ENCODE results near the gene PRDM16. TPM values are rescaled to one million over a fixed set of nuclear protein-coding genes. Genes with fewer than 3 reads are reported as not detected.
A peak's percentile ranks its signal among the peaks of the same experiment; 100 is the strongest.

PRDM16 gene
- total and polyA plus RNA-seq, 2 of the 13 experiments (the other 11 are each of a cell fraction or from before 2014, with no cell fraction given): 0.15 to 0.81 TPM

- TF ChIP-seq ZNF687 (CRISPR knock-in tag; IDR thresholded peaks at IDR 0.05) (peak; percentile 92), ZSCAN25 (CRISPR knock-in tag; IDR thresholded peaks at IDR 0.05) (no peak), BCLAF1 (IDR thresholded peaks at IDR 0.05) (no peak), MED1 (CRISPR knock-in tag; IDR thresholded peaks at IDR 0.05) (peak; percentile 45; the same call in 1 of the 2 replicates), ZNF569 (CRISPR knock-in tag; IDR thresholded peaks at IDR 0.05; ENCODE audit: borderline replicate concordance) (no peak), ZNF841 (CRISPR knock-in tag; IDR thresholded peaks at IDR 0.05; ENCODE audit: borderline replicate concordance) (no peak), ZNF720 (CRISPR knock-in tag; IDR thresholded peaks at IDR 0.05) (no peak), ZSCAN22 (CRISPR knock-in tag; IDR thresholded peaks at IDR 0.05) (no peak; the same call in 1 of the 2 replicates), TMF1 (CRISPR knock-in tag; IDR thresholded peaks at IDR 0.05; ENCODE audit: low read depth) (no peak), CAMTA2 (CRISPR knock-in tag; IDR thresholded peaks at IDR 0.05; ENCODE audit: borderline replicate concordance) (no peak), GZF1 (CRISPR knock-in tag; IDR thresholded peaks at IDR 0.05) (no peak), HNRNPL (IDR thresholded peaks at IDR 0.05; ENCODE audit: low read depth, low read length) (peak; percentile 83), JUN (CRISPR knock-in tag; IDR thresholded peaks at IDR 0.05) (no peak), TOE1 (CRISPR knock-in tag; IDR thresholded peaks at IDR 0.05) (no peak), ZNF670 (CRISPR knock-in tag; IDR thresholded peaks at IDR 0.05; ENCODE audit: borderline replicate concordance) (no peak), ZBTB20 (CRISPR knock-in tag; IDR thresholded peaks at IDR 0.05; ENCODE audit: borderline replicate concordance, low read depth) (no peak), ZFP37 (CRISPR knock-in tag; IDR thresholded peaks at IDR 0.05; ENCODE audit: borderline replicate concordance) (no peak)
- TF ChIP-seq, protein P1, sequence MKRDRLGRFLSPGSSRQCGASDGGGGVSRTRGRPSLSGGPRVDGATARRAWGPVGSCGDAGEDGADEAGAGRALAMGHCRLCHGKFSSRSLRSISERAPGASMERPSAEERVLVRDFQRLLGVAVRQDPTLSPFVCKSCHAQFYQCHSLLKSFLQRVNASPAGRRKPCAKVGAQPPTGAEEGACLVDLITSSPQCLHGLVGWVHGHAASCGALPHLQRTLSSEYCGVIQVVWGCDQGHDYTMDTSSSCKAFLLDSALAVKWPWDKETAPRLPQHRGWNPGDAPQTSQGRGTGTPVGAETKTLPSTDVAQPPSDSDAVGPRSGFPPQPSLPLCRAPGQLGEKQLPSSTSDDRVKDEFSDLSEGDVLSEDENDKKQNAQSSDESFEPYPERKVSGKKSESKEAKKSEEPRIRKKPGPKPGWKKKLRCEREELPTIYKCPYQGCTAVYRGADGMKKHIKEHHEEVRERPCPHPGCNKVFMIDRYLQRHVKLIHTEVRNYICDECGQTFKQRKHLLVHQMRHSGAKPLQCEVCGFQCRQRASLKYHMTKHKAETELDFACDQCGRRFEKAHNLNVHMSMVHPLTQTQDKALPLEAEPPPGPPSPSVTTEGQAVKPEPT (CRISPR knock-in tag; IDR thresholded peaks at IDR 0.05; ENCODE audit: low read depth): no peak
- TF ChIP-seq, protein P2, sequence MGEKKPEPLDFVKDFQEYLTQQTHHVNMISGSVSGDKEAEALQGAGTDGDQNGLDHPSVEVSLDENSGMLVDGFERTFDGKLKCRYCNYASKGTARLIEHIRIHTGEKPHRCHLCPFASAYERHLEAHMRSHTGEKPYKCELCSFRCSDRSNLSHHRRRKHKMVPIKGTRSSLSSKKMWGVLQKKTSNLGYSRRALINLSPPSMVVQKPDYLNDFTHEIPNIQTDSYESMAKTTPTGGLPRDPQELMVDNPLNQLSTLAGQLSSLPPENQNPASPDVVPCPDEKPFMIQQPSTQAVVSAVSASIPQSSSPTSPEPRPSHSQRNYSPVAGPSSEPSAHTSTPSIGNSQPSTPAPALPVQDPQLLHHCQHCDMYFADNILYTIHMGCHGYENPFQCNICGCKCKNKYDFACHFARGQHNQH (CRISPR knock-in tag; IDR thresholded peaks at IDR 0.05): 0 out of 2 replicates have a peak, but pooled peaks have one; percentile 11
Observed at GRCh38 chr1:3292051-3292722, 223.2 kb downstream of the PRDM16 start (continued).
